NCI-H69 (cell line): ENCODE results near the gene XCR1.

ENCODE experiments used
- DNase-seq: peaks from one replicate; lab custom pipeline; 2025; lab: John Stamatoyannopoulos, UW

XCR1 gene

GRCh38 chr3:45984331-45985312 lies 42.7 kb downstream of the XCR1 start:
- DNase-seq, result no peak

- no peak for DNase-seq
These were observed 43.5 kb downstream of the XCR1 start for GRCh38 chr3:45983770-45984169.

DNA sequence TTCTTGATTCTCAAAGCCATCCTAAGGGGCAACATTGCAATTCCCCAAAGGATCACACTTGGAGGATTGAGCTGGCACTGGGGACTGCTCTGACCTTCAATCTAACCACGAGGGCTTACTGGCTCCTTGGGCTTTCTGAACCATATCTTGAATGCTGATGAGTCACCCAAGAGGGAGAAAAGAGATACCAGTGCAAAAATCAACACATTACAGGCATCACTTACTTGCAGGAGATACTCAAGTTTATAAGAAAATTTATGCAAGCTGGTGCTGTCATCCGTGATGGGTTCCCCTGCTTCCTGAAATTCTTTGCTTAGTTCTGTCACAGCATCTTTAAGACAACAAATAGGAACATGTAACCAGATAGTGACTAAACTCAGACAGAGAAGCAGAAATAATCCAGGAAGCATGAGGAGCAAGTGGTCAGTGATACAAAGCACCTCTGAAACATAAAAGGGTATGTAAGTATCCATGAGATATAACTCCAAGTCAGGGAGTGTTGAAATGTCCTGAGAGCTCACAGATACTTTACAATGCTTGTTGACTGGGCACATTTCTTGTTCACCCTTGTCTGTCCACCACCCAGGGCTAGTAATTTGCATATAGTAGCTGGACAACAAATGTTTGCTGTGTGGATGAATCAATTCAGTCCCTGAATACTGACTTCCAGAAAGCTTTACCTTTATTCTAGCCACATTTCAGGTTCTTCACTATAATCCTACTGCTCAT lies 45.8 kb downstream of the XCR1 start:
- DNase-seq, result no peak

GRCh38 chr3:45980819-45981218 lies 46.5 kb downstream of the XCR1 start:
- DNase-seq, result no peak

DNA sequence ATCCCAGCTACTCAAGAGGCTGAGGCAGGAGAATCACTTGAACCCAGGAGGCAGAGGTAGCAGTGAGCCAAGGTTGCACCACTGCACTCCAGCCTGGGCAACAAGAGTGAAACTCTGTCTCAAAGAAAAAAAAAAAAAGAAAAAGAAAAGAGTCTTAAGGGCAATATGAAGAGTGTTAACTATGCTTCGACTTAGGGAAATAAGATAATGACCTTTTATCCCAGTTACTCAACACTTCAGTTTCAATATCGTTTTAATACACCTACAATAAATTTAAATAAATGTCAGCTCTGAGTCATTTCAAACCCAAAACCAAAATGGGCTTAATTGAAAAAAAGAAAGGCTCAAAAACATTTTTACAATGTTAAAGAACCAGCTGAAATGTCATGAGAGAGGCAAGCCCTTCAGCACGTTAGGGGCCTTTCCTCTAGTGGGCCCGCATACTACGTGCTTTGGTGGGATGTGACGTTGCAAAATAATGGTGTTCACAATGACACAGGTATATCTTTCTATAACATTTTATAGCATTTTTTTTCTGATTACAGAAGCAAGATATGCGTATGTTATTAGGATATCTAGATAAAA lies 47.0 kb downstream of the XCR1 start:
- DNase-seq, result no peak

DNA sequence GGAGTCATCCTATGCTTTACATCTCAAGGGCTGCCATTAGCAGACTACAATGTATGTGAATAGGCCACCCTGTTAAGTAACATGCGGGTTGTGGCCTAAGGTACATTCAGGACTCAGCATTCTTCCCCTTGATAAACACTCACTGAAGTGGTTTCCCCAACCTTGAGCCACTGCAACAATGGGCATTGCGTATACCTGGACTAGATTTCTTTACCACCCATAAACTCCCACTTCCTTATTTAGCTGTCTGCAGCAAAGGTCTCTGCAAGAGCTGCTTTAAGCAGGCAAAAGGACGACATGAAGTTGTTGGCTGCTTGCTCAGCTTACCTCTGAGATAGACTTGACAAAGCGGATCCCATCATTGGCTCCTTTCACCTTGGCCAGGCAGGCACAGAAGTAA lies 47.9 kb downstream of the XCR1 start:
- DNase-seq, result no peak

GRCh38 chr3:45978006-45978761 lies 49.1 kb downstream of the XCR1 start:
- peak; percentile 24 for DNase-seq

- no peak for DNase-seq
These were observed 50.8 kb downstream of the XCR1 start for GRCh38 chr3:45976191-45977091.

DNA sequence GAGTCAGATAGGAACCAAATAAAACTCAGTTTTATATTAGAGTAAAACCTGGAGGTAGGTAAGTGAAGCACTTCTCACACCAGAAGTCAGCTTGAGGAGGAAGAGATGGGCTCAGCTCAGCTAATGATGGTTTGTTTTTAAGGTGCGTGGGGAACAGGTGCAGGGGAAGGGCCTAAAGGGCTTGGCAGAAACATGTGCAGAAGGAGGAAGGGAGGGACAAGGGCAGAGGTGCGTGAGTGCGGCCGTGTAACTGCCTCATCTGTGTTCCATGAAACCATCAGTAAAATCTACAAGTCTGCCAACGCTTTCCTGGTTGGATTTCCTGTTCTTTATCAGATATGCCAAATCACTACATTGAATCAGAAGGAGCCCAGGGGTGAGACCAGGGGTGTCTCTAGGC lies 51.6 kb downstream of the XCR1 start:
- no peak for DNase-seq

DNA sequence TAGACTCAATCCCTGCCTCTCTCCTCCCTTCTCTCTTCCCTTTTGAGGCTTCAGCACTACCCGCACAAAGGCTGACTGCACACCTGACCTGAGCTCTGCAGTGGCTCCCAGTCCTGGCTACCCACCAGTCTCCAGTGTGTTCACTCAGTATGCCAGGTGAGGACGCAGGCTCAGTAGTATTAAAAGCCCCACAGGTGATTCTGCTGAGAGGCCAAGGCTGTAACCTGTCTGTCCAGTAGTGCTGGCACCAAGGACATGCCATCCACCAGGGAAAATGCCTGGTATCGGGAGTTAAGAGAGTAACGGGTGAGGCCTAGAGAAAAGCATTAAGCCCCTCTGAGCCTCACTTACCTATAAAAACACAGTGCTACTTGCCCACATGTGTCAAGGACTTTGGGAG lies 52.6 kb downstream of the XCR1 start:
- no peak for DNase-seq

GRCh38 chr3:45972534-45973402 lies 54.5 kb downstream of the XCR1 start:
- no peak for DNase-seq

GRCh38 chr3:45969953-45970352 lies 57.3 kb downstream of the XCR1 start:
- DNase-seq, result no peak

- no peak for DNase-seq
These were observed 58.2 kb downstream of the XCR1 start for GRCh38 chr3:45969116-45969515.

- DNase-seq, result no peak
These were observed 58.6 kb downstream of the XCR1 start for GRCh38 chr3:45968706-45969105.

GRCh38 chr3:45968149-45968548 lies 59.1 kb downstream of the XCR1 start:
- no peak for DNase-seq

- no peak for DNase-seq
These were observed 59.6 kb downstream of the XCR1 start for GRCh38 chr3:45967724-45968123.
